8988T (cell line): Measurements from ENCODE around the gene SPATS2.

ENCODE experiments used
- DNase-seq: peaks from one replicate; pipeline ENCODE4 v3.0.0; 2011

Gene SPATS2

GRCh38 chr12:49560695-49561094 is 193.4 kb downstream of the SPATS2 start:
- no peak for DNase-seq

- no peak for DNase-seq
Measured at GRCh38 chr12:49562233-49562632, 195.0 kb downstream of the SPATS2 start.

GRCh38 chr12:49562831-49563230 is 195.6 kb downstream of the SPATS2 start:
- DNase-seq = no peak

- no peak for DNase-seq
Measured at GRCh38 chr12:49563951-49564685, 196.9 kb downstream of the SPATS2 start.

- DNase-seq = no peak
Measured at GRCh38 chr12:49564686-49565405, 197.6 kb downstream of the SPATS2 start.

- no peak for DNase-seq
Measured at GRCh38 chr12:49565406-49566265, 198.4 kb downstream of the SPATS2 start.

GRCh38 chr12:49566361-49566760 is 199.1 kb downstream of the SPATS2 start:
- DNase-seq = no peak

- no peak for DNase-seq
Measured at GRCh38 chr12:49567302-49567610, 200.0 kb downstream of the SPATS2 start.

GRCh38 chr12:49567611-49568441 is 200.6 kb downstream of the SPATS2 start, which contains the start of gene MCRS1:
MCRS1 (minus strand) TSS chr12:49568142; CDS start chr12:49566731, 1,411 bp downstream.
- peak; percentile 91 for DNase-seq

- DNase-seq = no peak
Measured at GRCh38 chr12:49568442-49569162, 201.3 kb downstream of the SPATS2 start.
